Activated naive CD4-positive, alpha-beta T cell treated with anti-CD3 and anti-CD28 coated beads, Interleukin-2, amount 50 U/mL, for 16 hours (primary cell): ENCODE data around the gene RBM15B.
"Not testable (repeated sequence)": the region's sequence is repeated elsewhere in the genome, so short reads cannot be mapped to it uniquely, and the experiment has no call there.

Experiments used
- DNase-seq: peaks from one replicate; pipeline ENCODE4 v3.0.0-alpha.2; 2020

The RBM15B gene

GRCh38 chr3:51379746-51380455 lies 11.2 kb upstream of the RBM15B start:
- no peak for DNase-seq

GRCh38 chr3:51380601-51381332 lies 10.3 kb upstream of the RBM15B start:
- no peak for DNase-seq

GRCh38 chr3:51381333-51381705 lies 9.8 kb upstream of the RBM15B start:
- DNase-seq: no peak

- DNase-seq: no peak
These were observed 8.9 kb upstream of the RBM15B start for GRCh38 chr3:51382076-51382745.

- DNase-seq: no peak
These were observed 8.0 kb upstream of the RBM15B start for GRCh38 chr3:51382947-51383578.

GRCh38 chr3:51384055-51384725 lies 6.9 kb upstream of the RBM15B start:
- DNase-seq: no peak

- peak; percentile 98 for DNase-seq
These were observed 6.2 kb upstream of the RBM15B start, which contains the start of gene MANF for GRCh38 chr3:51384726-51385473. Gene MANF (plus strand): TSS chr3:51385291. CDS start chr3:51385343, 52 bp downstream.

- DNase-seq: no peak
These were observed 5.4 kb upstream of the RBM15B start for GRCh38 chr3:51385621-51386091.

GRCh38 chr3:51386159-51386851 lies 4.8 kb upstream of the RBM15B start:
- no peak for DNase-seq

GRCh38 chr3:51386852-51387229 lies 4.2 kb upstream of the RBM15B start:
- no peak for DNase-seq

GRCh38 chr3:51387281-51387680 lies 3.8 kb upstream of the RBM15B start:
- not testable (repeated sequence) for DNase-seq

GRCh38 chr3:51388286-51389029 lies 2.6 kb upstream of the RBM15B start:
- DNase-seq: no peak

GRCh38 chr3:51389423-51390183 lies 1.5 kb upstream of the RBM15B start:
- peak; percentile 58 for DNase-seq

GRCh38 chr3:51390246-51391074 lies 625 bp upstream of the RBM15B start:
- no peak for DNase-seq

GRCh38 chr3:51391566-51392354 lies 675 bp downstream of the RBM15B start:
- peak; percentile 60 for DNase-seq

- no peak for DNase-seq
These were observed 1.5 kb downstream of the RBM15B start for GRCh38 chr3:51392355-51393133.

GRCh38 chr3:51393134-51393495 lies 2.0 kb downstream of the RBM15B start:
- DNase-seq: no peak
